Upper lobe of left lung (tissue), 4 donors: ENCODE data around the gene MRPL14.

Experiments used
- POLR2A ChIP-seq, 4 donors: fragments of 450-650 bp; IDR thresholded peaks; one replicate each; pipeline ENCODE4 v1.5.1; 2016 to 2017; ENCODE audit warnings: antibody characterized with exemption in 4 of 4, mild to moderate bottlenecking in 2 of 4
- POLR2AphosphoS5 ChIP-seq, 2 donors: sonication (generic); formaldehyde crosslinking; IDR thresholded peaks; one replicate each; pipeline ENCODE4 v1.5.1; 2017; ENCODE audit warnings: antibody characterized with exemption in 2 of 2
- TF ChIP-seq, protein P1 (sequence below), 6 experiments: fragments of 450-650 bp in 4 of 6; fragments of 200-600 bp in 2 of 6; sonication (generic) in 2 of 6; IDR thresholded peaks; one replicate each; pipeline ENCODE4 v1.5.1; 2016 to 2019; ENCODE audit warnings: antibody characterized with exemption in 6 of 6

DNA sequence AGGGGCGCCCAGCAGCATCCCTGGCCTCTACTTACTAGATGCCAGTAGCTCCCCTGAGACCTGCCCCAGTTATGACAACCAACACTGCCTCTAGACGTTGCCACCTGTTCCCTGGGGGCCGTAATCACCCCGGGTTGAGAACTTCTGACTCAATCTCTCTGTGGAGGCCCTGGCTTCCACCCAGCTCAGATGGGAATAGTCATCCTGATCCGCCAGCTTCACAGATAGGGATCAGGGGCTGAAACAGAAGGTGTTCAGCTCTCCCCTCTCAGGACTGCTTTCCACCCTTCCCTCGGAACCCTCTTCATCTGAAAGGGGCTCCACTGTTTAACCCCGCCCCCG lies 34.7 kb upstream of the MRPL14 start:
- TF ChIP-seq, protein P1, sequence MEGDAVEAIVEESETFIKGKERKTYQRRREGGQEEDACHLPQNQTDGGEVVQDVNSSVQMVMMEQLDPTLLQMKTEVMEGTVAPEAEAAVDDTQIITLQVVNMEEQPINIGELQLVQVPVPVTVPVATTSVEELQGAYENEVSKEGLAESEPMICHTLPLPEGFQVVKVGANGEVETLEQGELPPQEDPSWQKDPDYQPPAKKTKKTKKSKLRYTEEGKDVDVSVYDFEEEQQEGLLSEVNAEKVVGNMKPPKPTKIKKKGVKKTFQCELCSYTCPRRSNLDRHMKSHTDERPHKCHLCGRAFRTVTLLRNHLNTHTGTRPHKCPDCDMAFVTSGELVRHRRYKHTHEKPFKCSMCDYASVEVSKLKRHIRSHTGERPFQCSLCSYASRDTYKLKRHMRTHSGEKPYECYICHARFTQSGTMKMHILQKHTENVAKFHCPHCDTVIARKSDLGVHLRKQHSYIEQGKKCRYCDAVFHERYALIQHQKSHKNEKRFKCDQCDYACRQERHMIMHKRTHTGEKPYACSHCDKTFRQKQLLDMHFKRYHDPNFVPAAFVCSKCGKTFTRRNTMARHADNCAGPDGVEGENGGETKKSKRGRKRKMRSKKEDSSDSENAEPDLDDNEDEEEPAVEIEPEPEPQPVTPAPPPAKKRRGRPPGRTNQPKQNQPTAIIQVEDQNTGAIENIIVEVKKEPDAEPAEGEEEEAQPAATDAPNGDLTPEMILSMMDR (IDR thresholded peaks at IDR 0.05), result no peak
- TF ChIP-seq POLR2A (IDR thresholded peaks at IDR 0.05), result no peak
- TF ChIP-seq POLR2AphosphoS5 (IDR thresholded peaks at IDR 0.05), result no peak
